Measurements from ENCODE around the gene ITCH.

ITCH gene

GRCh38 chr20:34536798-34537394 is 173.8 kb downstream of the ITCH start:
- Histone ChIP-seq H2AFZ (ENCODE audit: low read depth, low read length, severe bottlenecking) (no peak overlapping the region), H3K9ac (ENCODE audit: low read length) (no peak overlapping the region), H3K4me3 (ENCODE audit: insufficient read depth, low read length, poor library complexity, severe bottlenecking) (no peak overlapping the region), H3K9me3 (ENCODE audit: insufficient read depth, low read length) (no peaks in the 10 kb centered on the region), H3K36me3 (ENCODE audit: low read length) (peaks cover 2% of the 10 kb centered on the region; the same call in 1 of the 2 replicates), H3K27ac (ENCODE audit: low read depth, low read length) (no peak overlapping the region), H3K27me3 (ENCODE audit: low read length) (no peaks in the 10 kb centered on the region), H3K9me2 (replicated peaks; ENCODE audit: insufficient read depth, low read length) (no peaks in the 10 kb centered on the region), H4K20me1 (ENCODE audit: low read depth, low read length) (no peaks in the 10 kb centered on the region), H3K79me2 (ENCODE audit: insufficient read depth, low read length) (no peaks in the 10 kb centered on the region), H3K4me2 (ENCODE audit: low read depth, low read length, poor library complexity, severe bottlenecking) (no peak overlapping the region), H3F3A (ENCODE audit: insufficient read depth) (no peaks in the 10 kb centered on the region)
- TF ChIP-seq EZH2phosphoT487 (conservative IDR thresholded peaks at IDR 0.05; ENCODE audit: low read length), result no peak
- TF ChIP-seq, protein P1, sequence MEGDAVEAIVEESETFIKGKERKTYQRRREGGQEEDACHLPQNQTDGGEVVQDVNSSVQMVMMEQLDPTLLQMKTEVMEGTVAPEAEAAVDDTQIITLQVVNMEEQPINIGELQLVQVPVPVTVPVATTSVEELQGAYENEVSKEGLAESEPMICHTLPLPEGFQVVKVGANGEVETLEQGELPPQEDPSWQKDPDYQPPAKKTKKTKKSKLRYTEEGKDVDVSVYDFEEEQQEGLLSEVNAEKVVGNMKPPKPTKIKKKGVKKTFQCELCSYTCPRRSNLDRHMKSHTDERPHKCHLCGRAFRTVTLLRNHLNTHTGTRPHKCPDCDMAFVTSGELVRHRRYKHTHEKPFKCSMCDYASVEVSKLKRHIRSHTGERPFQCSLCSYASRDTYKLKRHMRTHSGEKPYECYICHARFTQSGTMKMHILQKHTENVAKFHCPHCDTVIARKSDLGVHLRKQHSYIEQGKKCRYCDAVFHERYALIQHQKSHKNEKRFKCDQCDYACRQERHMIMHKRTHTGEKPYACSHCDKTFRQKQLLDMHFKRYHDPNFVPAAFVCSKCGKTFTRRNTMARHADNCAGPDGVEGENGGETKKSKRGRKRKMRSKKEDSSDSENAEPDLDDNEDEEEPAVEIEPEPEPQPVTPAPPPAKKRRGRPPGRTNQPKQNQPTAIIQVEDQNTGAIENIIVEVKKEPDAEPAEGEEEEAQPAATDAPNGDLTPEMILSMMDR (IDR thresholded peaks at IDR 0.05; ENCODE audit: insufficient read depth, low read length, poor library complexity, severe bottlenecking), result peak; percentile 31

- no peaks in the 10 kb centered on the region for H4K20me1 ChIP-seq (ENCODE audit: low read depth, low read length)
Observed at GRCh38 chr20:34537651-34538050, 174.6 kb downstream of the ITCH start.

DNA sequence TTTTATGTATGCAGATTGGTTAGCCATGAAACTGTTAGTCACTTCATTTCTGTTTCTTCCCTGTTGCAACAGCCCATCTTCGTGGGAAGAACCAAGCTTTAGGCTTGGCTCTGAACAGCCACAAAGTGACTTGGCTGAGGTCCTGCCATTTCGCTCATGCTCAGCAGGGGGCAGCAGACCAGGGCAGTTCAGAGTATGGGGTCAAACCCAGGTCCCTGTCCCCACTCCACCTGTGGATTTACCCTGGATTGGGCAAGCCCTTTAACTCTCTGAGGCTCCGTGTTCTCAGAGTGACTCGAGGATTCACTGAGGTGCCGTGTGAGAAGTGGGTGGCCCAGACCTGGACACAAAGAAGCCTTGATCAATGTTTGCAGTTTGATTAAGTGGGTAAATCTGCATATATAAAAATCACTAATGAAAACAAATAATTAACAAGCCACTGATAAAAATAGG is 175.6 kb downstream of the ITCH start:
- H3K9me3 ChIP-seq (ENCODE audit: insufficient read depth, low read length), result no peaks in the 10 kb centered on the region
- H3K27me3 ChIP-seq (ENCODE audit: low read length), result no peaks in the 10 kb centered on the region
- H3K27ac ChIP-seq (ENCODE audit: low read depth, low read length), result no peak overlapping the region
- H3K36me3 ChIP-seq (ENCODE audit: low read length), result peaks cover 2% of the 10 kb centered on the region; the same call in 1 of the 2 replicates
- H2AFZ ChIP-seq (ENCODE audit: low read depth, low read length, severe bottlenecking), result no peak overlapping the region
- no peaks in the 10 kb centered on the region for H3K9me2 ChIP-seq (replicated peaks; ENCODE audit: insufficient read depth, low read length)
- H3K79me2 ChIP-seq (ENCODE audit: insufficient read depth, low read length), result no peaks in the 10 kb centered on the region
- no peak for TF ChIP-seq EZH2phosphoT487 (conservative IDR thresholded peaks at IDR 0.05; ENCODE audit: low read length)
- TF ChIP-seq, protein P1 (IDR thresholded peaks at IDR 0.05; ENCODE audit: insufficient read depth, low read length, poor library complexity, severe bottlenecking), result peak; percentile 86
- H4K20me1 ChIP-seq (ENCODE audit: low read depth, low read length), result no peaks in the 10 kb centered on the region
- H3K4me3 ChIP-seq (ENCODE audit: insufficient read depth, low read length, poor library complexity, severe bottlenecking), result no peak overlapping the region
- H3K4me2 ChIP-seq (ENCODE audit: low read depth, low read length, poor library complexity, severe bottlenecking), result no peak overlapping the region
- no peak overlapping the region for H3K9ac ChIP-seq (ENCODE audit: low read length)
- H3F3A ChIP-seq (ENCODE audit: insufficient read depth), result no peaks in the 10 kb centered on the region

More at GRCh38 chr20:34537651-34538050, 174.6 kb downstream of the ITCH start:
- Histone ChIP-seq H2AFZ (ENCODE audit: low read depth, low read length, severe bottlenecking) (no peak overlapping the region), H3K4me3 (ENCODE audit: insufficient read depth, low read length, poor library complexity, severe bottlenecking) (no peak overlapping the region), H3K27me3 (ENCODE audit: low read length) (no peaks in the 10 kb centered on the region), H3K79me2 (ENCODE audit: insufficient read depth, low read length) (no peaks in the 10 kb centered on the region), H3K9ac (ENCODE audit: low read length) (no peak overlapping the region), H3K9me3 (ENCODE audit: insufficient read depth, low read length) (no peaks in the 10 kb centered on the region), H3K4me2 (ENCODE audit: low read depth, low read length, poor library complexity, severe bottlenecking) (no peak overlapping the region), H3K36me3 (ENCODE audit: low read length) (peaks cover 2% of the 10 kb centered on the region; the same call in 1 of the 2 replicates), H3K9me2 (replicated peaks; ENCODE audit: insufficient read depth, low read length) (no peaks in the 10 kb centered on the region), H3F3A (ENCODE audit: insufficient read depth) (no peaks in the 10 kb centered on the region), H3K27ac (ENCODE audit: low read depth, low read length) (no peak overlapping the region)
- no peak for TF ChIP-seq EZH2phosphoT487 (conservative IDR thresholded peaks at IDR 0.05; ENCODE audit: low read length)

DNA sequence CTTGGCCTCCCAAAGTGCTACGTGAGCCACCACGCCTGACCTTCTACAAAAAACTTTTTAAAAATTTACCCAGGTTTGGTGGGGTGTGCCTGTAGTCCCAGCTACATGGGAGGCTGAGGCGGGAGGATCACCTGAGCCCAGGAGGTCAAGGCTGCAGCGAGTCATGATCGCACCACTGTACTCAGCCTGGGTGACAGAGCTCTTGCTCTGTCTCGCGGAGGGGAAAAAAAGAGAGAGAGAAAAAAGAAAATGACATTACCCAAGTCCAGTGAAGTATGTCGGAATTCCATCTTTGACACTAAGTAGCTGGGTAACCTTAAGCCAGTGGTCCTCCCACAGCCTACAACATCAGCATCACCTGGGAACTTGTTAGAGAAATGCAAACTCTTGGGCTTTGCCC is 176.7 kb downstream of the ITCH start:
- Histone ChIP-seq H3K36me3 (ENCODE audit: low read length) (peaks cover 2% of the 10 kb centered on the region; the same call in 1 of the 2 replicates), H4K20me1 (ENCODE audit: low read depth, low read length) (no peaks in the 10 kb centered on the region)
- TF ChIP-seq, protein P1 (IDR thresholded peaks at IDR 0.05; ENCODE audit: insufficient read depth, low read length, poor library complexity, severe bottlenecking), result no peak
- TF ChIP-seq EZH2phosphoT487 (conservative IDR thresholded peaks at IDR 0.05; ENCODE audit: low read length), result no peak

More for the DNA sequence above, 176.7 kb downstream of the ITCH start:
- Histone ChIP-seq H3K27me3 (ENCODE audit: low read length) (no peaks in the 10 kb centered on the region), H3K4me3 (ENCODE audit: insufficient read depth, low read length, poor library complexity, severe bottlenecking) (no peak overlapping the region), H3K27ac (ENCODE audit: low read depth, low read length) (no peak overlapping the region), H2AFZ (ENCODE audit: low read depth, low read length, severe bottlenecking) (no peak overlapping the region), H3K9me2 (replicated peaks; ENCODE audit: insufficient read depth, low read length) (no peaks in the 10 kb centered on the region), H3K4me2 (ENCODE audit: low read depth, low read length, poor library complexity, severe bottlenecking) (no peak overlapping the region), H3F3A (ENCODE audit: insufficient read depth) (no peaks in the 10 kb centered on the region), H3K79me2 (ENCODE audit: insufficient read depth, low read length) (no peaks in the 10 kb centered on the region), H3K9ac (ENCODE audit: low read length) (no peak overlapping the region), H3K9me3 (ENCODE audit: insufficient read depth, low read length) (no peaks in the 10 kb centered on the region)
